Measurements from ENCODE around the gene DLGAP4. TPM values are rescaled to one million over a fixed set of nuclear protein-coding genes. Genes with fewer than 3 reads are reported as not detected.
"Not testable (repeated sequence)": the region's sequence is repeated elsewhere in the genome, so short reads cannot be mapped to it uniquely, and the experiment has no call there.

The DLGAP4 gene
- polyA plus RNA-seq, 3 donors: 51.6 to 75.1 (median 66.5) TPM

DNA sequence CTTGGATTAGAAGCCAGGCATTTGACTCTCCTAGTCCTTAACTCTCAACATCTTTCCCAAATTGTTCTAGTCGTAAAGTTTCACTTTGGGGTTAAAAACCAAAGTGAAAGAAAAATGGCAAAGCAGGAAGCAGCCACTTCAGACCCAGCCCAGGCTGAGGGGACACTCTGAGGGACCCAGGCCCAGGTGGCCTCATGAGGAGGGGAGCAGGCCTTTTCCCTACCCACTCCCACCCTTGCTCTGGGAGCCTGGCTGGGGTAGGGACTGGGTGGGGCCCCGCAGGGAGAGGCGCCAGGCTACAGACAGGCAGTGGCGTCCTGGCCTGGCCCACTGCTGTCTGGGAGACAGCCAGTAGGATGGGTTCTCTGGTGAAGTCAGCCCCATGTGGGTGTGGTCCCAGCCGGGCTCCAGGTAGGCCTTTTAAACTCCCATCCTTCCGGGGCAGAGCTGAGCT is 166.5 kb downstream of the DLGAP4 start:
- DNase-seq (ENCODE audit: extremely low read depth in 1 of 11, low read depth in 9 of 11, low spot score in 4 of 11): no peak

DNA sequence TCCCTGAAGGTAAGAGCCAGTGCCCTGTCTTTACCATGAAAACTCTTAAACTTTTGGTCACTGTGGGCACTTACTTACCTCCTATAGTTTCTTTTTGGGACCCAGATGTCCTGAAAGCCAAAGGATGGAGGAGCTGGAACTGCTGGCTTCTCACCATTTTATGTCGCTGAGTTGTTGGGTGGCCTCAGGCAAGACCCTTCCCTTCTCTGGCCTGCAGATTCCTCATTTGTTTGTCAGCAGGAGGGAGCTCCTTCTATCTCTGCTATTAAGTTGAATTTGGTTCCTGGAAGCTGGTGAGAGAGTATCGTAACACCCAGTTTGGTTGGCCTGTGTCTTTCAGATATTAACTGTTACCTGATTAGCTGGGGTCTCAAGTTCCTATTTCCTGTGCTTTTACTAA is 167.0 kb downstream of the DLGAP4 start:
- no peak for DNase-seq (ENCODE audit: extremely low read depth in 1 of 11, low read depth in 9 of 11, low spot score in 4 of 11)

DNA sequence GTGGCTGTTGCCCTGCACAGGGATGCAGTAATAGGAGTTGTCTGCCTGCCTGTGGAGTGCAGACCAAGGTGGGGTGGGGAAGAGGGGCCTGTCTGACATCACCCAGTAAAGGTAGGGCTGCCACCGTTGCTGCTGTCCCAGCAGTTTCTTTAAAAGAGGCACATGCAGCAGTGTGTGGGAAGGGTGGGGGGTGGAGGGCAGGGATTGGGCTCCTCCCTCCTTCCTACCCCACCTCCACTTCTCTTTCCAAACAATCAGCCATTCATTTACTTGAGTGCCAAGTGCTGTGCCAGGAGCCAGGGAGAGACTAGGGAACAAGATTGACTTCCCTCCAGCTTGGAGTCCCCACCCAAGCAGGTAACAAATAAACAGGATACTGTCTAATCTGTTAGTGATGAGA is 168.4 kb downstream of the DLGAP4 start:
- DNase-seq (ENCODE audit: extremely low read depth in 1 of 11, low read depth in 9 of 11, low spot score in 4 of 11): no peak

DNA sequence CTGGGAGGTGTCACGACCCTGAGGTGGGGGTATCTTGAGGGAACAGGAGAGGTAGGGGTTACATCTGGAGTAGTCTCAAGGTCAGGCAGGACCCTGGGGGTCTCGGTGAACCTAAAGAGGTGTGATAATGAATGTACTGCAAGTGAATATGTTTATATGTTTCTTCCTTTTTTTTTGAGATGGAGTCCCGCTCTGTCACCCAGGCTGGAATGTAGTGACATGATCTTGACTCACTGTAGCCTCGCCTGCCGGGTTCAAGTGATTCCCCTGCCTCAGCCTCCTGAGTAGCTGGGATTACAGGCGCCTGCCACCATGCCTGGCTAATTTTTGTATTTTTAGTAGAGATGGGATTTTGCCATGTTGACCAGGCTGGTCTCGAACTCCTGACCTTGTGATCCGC is 168.9 kb downstream of the DLGAP4 start:
- not testable (repeated sequence) for DNase-seq (ENCODE audit: extremely low read depth in 1 of 11, low read depth in 9 of 11, low spot score in 4 of 11)

DNA sequence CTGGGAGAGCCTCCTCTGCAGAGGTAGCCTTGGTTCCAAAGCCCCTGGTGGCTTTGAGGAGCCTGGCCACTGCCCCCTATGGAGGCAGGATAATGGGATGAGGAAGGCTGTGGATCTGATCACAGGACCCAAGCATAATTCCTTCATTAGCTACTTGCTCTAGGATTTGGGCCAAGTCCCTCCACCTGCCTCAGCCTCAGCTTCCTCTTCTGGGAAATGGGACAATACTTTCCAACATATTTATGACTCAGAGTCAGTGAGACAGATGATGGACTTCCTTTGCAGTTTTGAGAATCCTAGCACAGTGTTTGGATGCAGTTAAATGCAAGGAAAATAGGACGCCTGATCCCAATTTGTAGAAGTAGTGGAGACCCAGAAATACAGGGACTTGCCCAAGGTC is 171.3 kb downstream of the DLGAP4 start:
- no peak for DNase-seq (ENCODE audit: extremely low read depth in 1 of 11, low read depth in 9 of 11, low spot score in 4 of 11)

DNA sequence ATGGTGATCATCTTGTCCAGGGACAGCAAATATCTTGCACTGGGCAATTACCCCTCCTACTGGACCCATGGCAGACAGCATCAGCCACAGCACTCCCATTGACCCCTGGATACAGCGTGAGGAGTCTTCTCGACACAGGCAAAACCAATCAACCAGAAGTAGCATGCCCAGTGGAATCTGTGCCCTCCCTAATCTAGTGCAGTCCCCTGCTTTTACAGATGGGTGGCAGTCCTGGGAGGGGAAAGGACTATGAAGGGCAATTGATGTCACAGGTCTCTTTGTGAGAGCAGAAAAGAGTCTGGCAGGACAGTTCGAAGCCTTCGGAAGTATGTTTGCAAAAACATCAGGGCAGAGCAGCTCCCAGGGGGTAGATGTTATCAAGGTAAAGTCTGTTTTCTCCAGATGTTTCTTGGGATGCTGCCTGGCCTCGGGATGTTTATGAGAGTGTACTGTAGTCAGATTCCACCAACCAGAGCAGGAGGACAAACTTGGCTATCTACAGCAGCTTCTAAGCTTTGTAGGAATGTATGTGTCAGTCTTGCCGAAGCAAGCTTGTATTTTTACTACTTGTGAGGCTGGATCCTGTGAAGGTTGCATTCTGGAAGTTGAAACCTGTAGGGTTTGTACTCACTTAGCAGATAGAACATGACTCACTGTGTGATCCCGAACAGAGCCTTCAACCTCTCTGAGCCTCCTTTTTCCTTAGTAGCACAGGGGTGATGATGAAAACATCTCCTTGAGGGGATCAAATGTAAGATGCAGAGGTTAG is 172.2 kb downstream of the DLGAP4 start:
- no peak for DNase-seq (ENCODE audit: extremely low read depth in 1 of 11, low read depth in 9 of 11, low spot score in 4 of 11)

DNA sequence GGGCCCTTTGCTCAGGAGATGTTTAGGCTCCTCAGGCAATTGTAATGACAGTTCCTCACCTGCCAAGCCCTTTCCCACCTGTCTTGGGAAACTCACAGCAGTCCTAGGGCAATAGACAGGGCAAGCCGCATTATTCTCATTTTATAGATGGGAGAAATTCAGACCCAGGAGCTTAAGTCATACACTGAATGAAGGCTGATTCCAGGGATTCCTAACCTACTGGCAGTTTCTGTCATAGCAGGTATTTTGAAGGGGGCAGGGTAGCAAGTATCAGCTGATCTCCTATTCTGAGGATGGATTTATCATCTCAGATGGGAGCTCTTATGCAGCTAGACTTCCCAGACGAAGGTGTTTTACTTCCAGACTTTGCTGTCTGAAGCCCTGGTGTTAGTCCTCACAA is 173.8 kb downstream of the DLGAP4 start:
- no peak for DNase-seq (ENCODE audit: extremely low read depth in 1 of 11, low read depth in 9 of 11, low spot score in 4 of 11)

DNA sequence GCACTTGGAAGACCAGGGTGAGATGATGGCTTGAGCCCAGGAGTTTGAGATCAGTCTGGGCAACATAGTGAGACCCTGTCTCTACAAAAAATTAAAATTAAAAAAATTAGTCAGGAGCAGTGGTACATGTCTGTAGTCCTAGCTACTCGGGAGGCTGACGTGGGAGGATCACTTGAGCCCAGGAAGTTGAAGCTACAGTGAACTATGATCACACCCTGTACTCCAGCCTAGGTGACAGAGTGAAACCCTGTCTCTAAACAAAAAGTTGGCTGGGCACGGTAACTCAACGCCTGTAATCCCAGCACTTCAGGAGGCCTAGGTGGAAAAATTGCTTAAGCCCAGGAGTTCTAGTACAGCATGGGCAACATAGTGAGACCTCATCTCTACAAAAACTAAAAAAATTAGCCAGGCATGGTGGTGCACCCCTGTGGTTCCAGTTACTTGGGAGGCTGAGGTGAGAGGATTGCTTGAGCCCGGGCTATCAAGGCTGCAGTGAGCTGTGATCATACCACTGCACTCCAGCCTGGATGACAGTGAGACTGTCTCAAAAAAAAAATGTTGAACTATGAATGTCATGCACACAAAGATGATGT is 174.4 kb downstream of the DLGAP4 start:
- no peak for DNase-seq (ENCODE audit: extremely low read depth in 1 of 11, low read depth in 9 of 11, low spot score in 4 of 11)

DNA sequence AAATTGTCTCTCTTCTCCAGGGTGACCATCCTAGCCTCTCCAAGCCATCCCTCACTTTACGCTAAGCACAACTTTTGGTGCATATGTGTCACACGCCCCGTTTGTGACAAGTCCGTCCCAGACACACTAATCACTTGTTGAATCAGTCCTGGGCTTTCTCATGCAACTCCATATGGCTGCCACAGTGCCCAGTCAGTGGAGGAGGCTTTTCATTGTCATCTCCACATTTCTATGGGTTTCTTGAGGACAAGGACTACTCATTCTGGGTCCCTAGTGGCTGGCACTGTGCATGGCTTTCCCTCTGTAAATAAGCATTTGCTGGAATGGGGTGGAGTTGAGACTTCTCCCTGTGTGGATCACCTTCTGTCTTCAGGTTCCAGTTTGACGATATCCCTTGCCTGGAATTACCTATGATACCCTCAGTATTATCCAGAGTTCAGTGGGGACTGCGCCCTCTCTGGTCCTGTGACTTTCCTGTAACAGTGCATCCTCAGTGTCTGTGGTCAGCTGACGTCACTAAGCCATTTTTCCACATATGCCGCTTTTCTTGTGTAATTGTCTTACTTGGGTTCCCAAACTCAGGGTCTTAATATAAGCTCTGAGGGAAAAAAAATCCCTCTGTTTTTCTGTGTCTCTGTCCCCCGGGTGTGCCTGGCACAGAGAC is 175.4 kb downstream of the DLGAP4 start:
- no peak for DNase-seq (ENCODE audit: extremely low read depth in 1 of 11, low read depth in 9 of 11, low spot score in 4 of 11)

DNA sequence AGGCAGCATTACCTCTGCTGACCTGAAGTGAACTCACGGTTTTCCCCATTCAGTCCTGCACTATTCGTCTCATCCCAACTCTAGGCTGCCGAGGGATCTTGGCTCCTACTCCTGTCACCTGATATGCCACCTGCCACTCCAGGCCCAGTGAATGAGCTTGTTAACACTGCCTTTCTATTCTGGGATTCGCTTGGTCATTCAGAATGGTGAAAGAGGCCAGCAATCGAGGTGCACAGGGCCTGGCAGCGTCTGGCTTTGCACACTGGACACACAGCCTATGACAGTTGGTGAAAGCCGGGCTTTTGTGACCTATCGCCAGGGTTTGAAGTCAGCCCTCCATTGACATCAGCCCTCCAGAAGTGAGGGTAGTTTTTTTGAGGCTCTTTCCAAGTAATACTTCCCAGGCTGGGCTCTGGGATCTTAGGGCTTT is 175.9 kb downstream of the DLGAP4 start:
- DNase-seq (ENCODE audit: extremely low read depth in 1 of 11, low read depth in 9 of 11, low spot score in 4 of 11): no peak

DNA sequence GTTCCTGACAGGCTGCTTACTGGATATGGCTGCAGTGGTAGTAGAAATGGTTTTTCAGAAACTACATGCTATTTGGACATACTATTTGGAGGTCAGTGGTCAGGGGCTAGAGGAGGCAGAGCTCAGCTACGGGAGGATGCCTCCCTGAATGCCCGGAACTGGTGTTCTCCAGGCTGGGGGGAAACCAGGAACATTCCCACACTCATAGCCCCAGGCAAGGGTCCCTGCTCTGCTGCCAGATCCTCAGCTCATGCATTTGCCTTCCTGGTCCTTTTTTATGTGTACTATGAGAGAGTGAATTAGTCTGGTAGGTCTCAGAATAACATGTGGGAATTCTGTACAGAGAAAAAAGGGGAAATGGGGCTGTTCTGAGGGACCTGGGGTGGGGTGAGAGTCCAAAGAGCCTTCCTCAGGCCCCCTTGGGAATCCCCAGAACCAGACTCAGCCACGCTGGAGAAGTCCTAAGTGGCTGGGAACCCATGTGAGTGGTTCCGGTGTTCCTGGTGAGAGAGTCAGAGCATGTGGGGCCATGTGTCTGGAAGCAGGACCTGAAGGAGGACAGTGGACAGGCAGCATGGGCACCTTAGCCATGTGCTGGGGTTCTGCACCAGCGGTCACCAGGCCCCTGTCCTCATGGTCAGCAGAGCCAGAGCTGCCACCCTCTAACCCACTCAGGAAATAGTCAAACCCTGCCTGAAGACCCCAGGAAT is 177.2 kb downstream of the DLGAP4 start:
- no peak for DNase-seq (ENCODE audit: extremely low read depth in 1 of 11, low read depth in 9 of 11, low spot score in 4 of 11)

DNA sequence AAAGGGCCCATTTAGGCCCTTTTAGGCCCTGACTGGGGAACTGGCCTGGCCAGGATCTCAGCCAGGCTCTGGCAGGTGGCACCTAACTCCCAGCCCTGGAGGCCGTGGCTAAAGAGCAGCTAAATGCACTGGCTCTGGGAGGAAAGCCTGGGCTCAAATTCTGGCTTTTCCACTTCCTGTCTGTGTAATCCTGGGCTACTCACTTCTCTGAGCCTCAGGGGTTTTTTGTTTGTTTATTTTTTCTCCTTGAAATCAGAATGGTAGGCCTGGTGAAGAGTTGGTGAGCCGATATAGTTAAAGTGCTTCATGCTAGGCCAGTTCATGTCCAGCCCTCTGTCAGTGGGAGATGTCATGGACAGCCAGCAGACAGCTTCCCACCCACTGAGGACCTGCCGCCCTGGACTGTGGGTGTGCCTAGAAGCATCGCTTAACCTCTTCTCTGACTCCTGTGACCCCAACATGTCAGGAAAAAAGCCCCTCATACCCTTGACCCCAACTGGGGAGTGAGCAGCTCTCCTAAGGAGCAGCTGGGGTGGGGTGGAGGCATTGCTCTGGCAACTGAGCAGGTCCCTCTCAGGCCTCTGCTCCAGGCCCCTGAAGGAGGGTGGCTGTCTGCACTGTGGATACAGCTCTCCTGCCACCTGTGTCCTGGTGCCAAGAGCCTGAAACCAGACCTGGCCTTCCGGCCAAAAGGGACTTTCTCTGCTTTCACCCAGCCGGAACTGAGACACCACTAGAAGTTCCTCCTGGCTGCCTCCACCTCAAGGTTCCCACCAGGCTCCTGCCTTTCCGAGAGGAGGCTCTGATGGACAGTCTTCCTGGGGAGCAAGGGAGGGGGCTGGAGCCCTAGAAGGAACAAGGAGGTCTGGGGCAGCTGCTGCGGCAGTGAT is 178.0 kb downstream of the DLGAP4 start:
- no peak for DNase-seq (ENCODE audit: extremely low read depth in 1 of 11, low read depth in 9 of 11, low spot score in 4 of 11)

DNA sequence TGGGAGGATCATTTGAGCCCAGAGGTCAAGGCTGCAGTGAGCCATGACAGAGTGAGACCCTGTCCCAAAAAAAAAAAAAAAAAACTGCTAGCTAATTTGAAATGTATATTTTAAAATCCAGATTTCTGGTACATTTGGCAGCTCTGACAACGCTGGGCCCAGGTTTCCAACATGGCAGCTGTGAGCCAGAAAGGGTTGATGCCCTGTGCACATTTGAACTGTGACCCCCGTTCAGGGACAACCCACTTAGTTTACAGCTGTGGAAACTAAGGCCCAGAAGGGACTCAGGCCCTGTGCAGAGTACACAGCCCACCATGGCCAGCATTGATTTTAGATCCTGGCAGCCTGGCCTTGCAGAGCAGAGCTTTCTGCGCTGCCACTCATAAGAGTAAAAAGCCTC is 179.1 kb downstream of the DLGAP4 start:
- DNase-seq (ENCODE audit: extremely low read depth in 1 of 11, low read depth in 9 of 11, low spot score in 4 of 11): no peak

DNA sequence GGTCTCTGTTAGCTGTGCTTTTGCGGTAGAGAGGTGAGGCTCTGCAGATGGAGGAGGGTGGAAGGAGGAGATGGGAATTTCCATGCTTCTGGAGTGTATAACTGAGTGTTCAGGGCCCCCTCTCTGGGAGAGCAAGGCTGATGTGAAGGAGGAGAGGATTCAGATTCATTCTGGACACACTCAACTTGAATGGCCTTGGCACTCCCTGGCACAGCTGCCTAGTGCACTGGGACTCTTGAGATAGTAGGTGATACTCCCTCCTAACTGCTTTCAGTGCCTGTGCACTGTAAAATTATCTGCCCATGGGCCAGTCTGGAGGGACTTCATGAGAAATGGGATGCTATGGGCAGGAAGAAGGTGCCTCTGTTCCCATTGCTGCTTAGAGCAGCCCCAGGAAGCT is 180.9 kb downstream of the DLGAP4 start:
- DNase-seq (ENCODE audit: extremely low read depth in 1 of 11, low read depth in 9 of 11, low spot score in 4 of 11): no peak

DNA sequence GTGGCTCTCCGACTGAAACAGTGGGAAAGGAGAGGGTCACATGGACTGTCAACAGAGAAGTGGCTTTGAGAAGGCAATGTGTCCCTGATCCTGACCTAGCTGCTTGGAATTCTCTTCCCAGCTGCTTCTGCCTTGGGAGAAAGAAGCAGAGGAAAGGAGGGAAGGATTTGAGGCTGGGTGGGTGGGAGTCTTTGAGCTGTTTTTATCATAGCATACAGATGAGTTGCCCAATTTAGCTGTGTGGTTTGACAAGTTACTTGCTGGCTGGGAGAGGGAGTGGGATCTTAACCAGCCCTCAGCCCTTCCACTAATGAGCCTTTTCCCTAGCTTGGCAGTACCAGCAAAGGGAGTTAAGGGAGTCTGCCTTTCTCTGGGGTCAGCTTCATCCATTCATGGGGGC is 184.1 kb downstream of the DLGAP4 start:
- DNase-seq (ENCODE audit: extremely low read depth in 1 of 11, low read depth in 9 of 11, low spot score in 4 of 11): no peak

DNA sequence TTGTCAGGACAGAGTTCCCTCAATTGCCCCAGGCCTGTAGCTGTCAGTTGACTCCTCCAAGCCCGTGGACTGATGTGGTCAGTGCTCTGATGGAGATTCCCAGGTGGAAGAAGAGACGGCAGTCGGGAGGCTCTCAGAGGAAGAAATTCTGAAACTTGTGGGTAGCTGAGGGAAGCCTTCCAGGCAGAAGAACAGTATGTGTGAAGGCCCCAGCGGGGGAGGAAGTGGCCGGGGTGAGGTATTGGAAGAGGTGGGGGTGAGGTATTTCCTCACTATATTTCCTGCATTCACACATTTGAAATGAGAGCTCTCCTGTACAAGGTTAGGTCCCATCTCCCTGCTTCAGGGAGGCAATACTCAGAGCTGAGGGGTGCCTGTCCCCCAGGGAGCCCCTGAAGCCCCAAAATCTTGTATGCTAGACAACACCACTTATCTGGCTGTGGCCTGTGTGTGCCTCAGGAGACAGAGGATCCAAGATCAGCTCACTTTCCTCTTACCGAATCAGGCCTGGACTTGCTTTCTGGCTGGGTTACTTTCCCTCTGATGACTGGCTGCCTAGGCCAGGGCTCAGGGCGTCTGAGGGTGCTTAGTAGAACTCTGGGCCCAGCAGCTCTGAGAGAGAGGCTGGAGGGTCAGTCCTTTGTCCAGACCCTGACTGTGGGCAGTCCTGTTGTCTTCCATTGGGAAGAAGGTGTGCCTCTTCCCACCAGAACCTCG is 185.9 kb downstream of the DLGAP4 start:
- DNase-seq (ENCODE audit: extremely low read depth in 1 of 11, low read depth in 9 of 11, low spot score in 4 of 11): no peak

DNA sequence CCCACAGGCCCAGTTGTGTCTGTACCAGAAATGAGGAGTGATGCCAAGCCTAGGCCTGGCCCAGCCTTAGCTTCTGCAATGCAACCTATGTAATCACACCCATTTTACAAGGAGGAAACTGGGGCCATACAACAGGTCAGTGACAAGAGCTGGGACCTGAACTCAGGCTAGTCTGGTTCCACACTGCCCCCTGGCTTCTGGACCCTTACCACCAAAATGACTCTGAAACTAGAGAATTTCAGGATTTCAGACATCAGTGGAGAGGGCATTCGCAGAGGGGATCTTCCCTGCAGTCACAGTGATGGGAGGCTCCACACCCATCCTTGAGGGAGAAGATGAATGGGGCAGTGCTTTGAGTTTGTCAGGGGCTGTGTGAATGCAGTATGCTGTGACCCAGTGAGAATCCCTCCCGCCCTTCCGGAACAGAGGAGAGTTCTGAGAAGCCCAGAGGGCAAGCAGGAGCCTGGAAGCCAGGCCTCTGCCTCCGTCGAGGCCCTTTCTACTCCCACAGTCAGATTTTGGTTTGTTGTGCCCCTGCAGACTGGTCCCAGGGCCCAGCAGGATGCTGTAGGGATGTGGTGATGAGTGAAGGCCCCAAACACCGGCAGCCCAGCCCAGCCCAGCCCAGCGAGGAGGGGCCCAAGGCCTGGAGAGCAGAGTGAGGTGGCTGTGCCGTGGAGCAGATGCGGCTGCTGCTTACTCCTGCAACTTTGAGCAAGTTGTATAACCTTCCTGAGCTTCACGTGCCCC is 187.1 kb downstream of the DLGAP4 start:
- no peak for DNase-seq (ENCODE audit: extremely low read depth in 1 of 11, low read depth in 9 of 11, low spot score in 4 of 11)

DNA sequence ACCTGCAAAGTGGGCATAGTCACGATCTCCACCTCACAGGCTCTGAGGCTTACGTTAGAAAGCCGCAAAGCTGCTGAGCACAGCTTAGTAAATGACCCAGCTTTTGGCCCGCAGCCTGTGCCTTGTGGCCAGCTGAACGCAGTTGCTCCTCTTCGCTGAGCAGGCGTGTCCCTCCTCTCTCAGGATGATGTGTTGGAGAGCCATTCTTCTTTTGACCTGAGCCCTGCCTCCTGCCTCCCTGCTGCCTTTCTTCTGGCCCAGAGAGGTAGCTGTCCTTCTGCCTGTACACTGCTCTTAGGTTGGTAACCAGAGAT is 187.6 kb downstream of the DLGAP4 start:
- DNase-seq (ENCODE audit: extremely low read depth in 1 of 11, low read depth in 9 of 11, low spot score in 4 of 11): no peak

Data from renal cortex interstitium (tissue), 11 donors.